OCI-LY1 (cell line): ENCODE results near the gene RBM20.

Experiments
- H2AFZ ChIP-seq: fragments of 200-600 bp; sonication (generic), shearing (Covaris generic); 2 replicates; pipeline ENCODE4 v1.6.0; 2014; ENCODE audit warnings: antibody characterized with exemption, mild to moderate bottlenecking, low read length
- H3F3A ChIP-seq: fragments of 200-600 bp; sonication (generic), shearing (Covaris generic); 2 replicates; pipeline ENCODE4 v1.6.0; 2014; ENCODE audit warnings: mild to moderate bottlenecking, antibody characterized with exemption, low read length, moderate library complexity; ENCODE audit not compliant: insufficient read depth
- H3K27ac ChIP-seq: fragments of 200-600 bp; sonication (generic); 2 replicates; pipeline ENCODE4 v1.5.1; 2014; ENCODE audit warnings: low read length, mixed run types, mild to moderate bottlenecking, low read depth; ENCODE audit not compliant: poor library complexity, severe bottlenecking
- H3K27me3 ChIP-seq: fragments of 200-600 bp; sonication (generic); 2 replicates; pipeline ENCODE4 v1.6.0; 2014; ENCODE audit warnings: antibody characterized with exemption, mild to moderate bottlenecking, low read length, moderate library complexity; ENCODE audit not compliant: insufficient read depth
- H3K36me3 ChIP-seq: fragments of 200-600 bp; sonication (generic); 2 replicates; pipeline ENCODE4 v1.6.1; 2014; ENCODE audit warnings: mild to moderate bottlenecking, antibody characterized with exemption, low read length, moderate library complexity, mixed read lengths; ENCODE audit not compliant: insufficient read depth
- H3K4me1 ChIP-seq: fragments of 200-600 bp; sonication (generic); 2 replicates; pipeline ENCODE4 v1.5.1; 2014; ENCODE audit warnings: mild to moderate bottlenecking, low read length, moderate library complexity; ENCODE audit not compliant: insufficient read depth, severe bottlenecking
- H3K4me2 ChIP-seq: fragments of 200-600 bp; sonication (generic), shearing (Covaris generic); 2 replicates; pipeline ENCODE4 v1.6.1; 2014; ENCODE audit warnings: low read length
- H3K4me3 ChIP-seq: fragments of 200-600 bp; sonication (generic); 2 replicates; pipeline ENCODE4 v1.5.1; 2014; ENCODE audit warnings: low read length, low read depth, mild to moderate bottlenecking, mixed read lengths; ENCODE audit not compliant: poor library complexity, severe bottlenecking
- H3K79me2 ChIP-seq: fragments of 200-600 bp; shearing (Covaris generic); 2 replicates; pipeline ENCODE4 v1.6.1; 2016; ENCODE audit warnings: mixed run types, low read length, mixed read lengths; ENCODE audit not compliant: insufficient read depth
- H3K9ac ChIP-seq: fragments of 200-600 bp; sonication (generic), shearing (Covaris generic); 2 replicates; pipeline ENCODE4 v1.6.1; 2014; ENCODE audit warnings: mild to moderate bottlenecking, low read length, mixed read lengths
- H3K9me2 ChIP-seq: fragments of 200-600 bp; sonication (generic), shearing (Covaris generic); 2 replicates; pipeline ENCODE4 v1.6.1; 2014; ENCODE audit warnings: low read depth, mild to moderate bottlenecking, low read length, mixed read lengths
- H3K9me3 ChIP-seq: fragments of 200-600 bp; shearing (Covaris generic); 2 replicates; pipeline ENCODE4 v1.6.1; 2014; ENCODE audit warnings: low read length, mixed read lengths
- H4K20me1 ChIP-seq: fragments of 200-600 bp; sonication (generic), shearing (Covaris generic); 2 replicates; pipeline ENCODE4 v1.6.0; 2016; ENCODE audit warnings: mild to moderate bottlenecking, low read length; ENCODE audit not compliant: insufficient read depth
- EZH2 ChIP-seq: fragments of 200-600 bp; sonication (generic), shearing (Covaris generic); IDR thresholded peaks from 2 replicates; pipeline ENCODE4 v1.8.0; 2017; ENCODE audit warnings: borderline replicate concordance, mixed run types, mild to moderate bottlenecking, antibody characterized with exemption, low read length, moderate library complexity, mixed read lengths
- TF ChIP-seq, protein P1 (sequence below): fragments of 200-600 bp; sonication (generic), shearing (Covaris generic); IDR thresholded peaks from 2 replicates; pipeline ENCODE4 v1.5.1; 2017; ENCODE audit warnings: mild to moderate bottlenecking, antibody characterized with exemption, low read length, moderate library complexity, mixed read lengths

Gene RBM20

DNA sequence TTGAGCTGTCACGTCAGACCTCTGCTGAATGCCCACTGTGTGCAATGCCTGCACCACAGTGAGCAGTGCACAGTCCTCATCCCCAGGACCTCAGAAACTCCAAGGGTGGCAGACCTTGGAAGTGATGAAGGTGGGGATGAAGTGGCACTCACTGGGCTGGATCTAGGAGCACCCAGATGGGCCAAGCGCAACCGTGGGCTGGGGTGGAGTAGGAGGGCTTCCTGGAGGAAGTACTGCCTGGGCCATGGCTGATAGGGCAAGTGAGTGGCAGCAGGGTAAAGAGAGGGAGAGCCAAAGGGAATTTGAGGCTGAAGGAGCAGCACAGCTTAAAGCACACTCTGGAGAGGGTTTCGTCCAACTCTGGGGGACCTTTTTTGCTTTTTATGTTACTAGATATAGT, 52.3 kb downstream of the RBM20 start:
- Histone ChIP-seq H3K4me1 (peaks cover 7% of the 10 kb centered on the region), H3K9me3 (peaks cover 9% of the 10 kb centered on the region; the same call in 1 of the 2 replicates), H3K79me2 (no peaks in the 10 kb centered on the region), H3K9me2 (no peaks in the 10 kb centered on the region), H3K36me3 (no peaks in the 10 kb centered on the region), H3K27me3 (no peaks in the 10 kb centered on the region), H3F3A (no peaks in the 10 kb centered on the region), H3K27ac (no peak overlapping the region), H4K20me1 (no peaks in the 10 kb centered on the region), H3K4me3 (no peak overlapping the region), H3K9ac (no peak overlapping the region), H2AFZ (no peak overlapping the region), H3K4me2 (no peak overlapping the region)
- TF ChIP-seq, protein P1, sequence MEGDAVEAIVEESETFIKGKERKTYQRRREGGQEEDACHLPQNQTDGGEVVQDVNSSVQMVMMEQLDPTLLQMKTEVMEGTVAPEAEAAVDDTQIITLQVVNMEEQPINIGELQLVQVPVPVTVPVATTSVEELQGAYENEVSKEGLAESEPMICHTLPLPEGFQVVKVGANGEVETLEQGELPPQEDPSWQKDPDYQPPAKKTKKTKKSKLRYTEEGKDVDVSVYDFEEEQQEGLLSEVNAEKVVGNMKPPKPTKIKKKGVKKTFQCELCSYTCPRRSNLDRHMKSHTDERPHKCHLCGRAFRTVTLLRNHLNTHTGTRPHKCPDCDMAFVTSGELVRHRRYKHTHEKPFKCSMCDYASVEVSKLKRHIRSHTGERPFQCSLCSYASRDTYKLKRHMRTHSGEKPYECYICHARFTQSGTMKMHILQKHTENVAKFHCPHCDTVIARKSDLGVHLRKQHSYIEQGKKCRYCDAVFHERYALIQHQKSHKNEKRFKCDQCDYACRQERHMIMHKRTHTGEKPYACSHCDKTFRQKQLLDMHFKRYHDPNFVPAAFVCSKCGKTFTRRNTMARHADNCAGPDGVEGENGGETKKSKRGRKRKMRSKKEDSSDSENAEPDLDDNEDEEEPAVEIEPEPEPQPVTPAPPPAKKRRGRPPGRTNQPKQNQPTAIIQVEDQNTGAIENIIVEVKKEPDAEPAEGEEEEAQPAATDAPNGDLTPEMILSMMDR = no peak
- no peak for TF ChIP-seq EZH2

DNA sequence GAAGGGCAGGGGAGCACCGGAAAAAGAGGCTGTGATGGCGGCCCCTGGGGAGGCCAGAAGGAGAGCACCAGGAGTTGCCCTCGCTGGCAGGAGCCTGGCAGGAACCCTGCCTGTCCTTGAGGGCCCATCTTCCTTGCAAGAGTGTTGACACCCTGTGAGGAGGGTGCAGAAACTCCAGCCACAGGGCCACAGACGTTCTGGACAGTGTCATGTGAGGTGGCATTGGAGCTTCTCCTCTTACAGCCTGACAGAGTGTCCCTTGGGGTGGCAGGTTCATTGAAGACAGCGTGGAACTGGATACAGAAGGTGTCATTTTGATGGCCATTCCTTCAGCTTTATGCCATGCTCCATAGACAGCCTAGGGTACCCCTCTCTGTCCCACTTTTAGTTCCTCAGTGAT, 54.2 kb downstream of the RBM20 start:
- H4K20me1 ChIP-seq = no peaks in the 10 kb centered on the region
- H3K9me2 ChIP-seq = no peaks in the 10 kb centered on the region
- no peaks in the 10 kb centered on the region for H3F3A ChIP-seq
- H3K9me3 ChIP-seq = no peaks in the 10 kb centered on the region
- no peak overlapping the region for H3K27ac ChIP-seq
- H3K36me3 ChIP-seq = no peaks in the 10 kb centered on the region
- H3K79me2 ChIP-seq = no peaks in the 10 kb centered on the region
- no peak overlapping the region for H3K9ac ChIP-seq
- TF ChIP-seq EZH2 = no peak
- TF ChIP-seq, protein P1 = no peak
- peaks cover 7% of the 10 kb centered on the region for H3K4me1 ChIP-seq
- H3K4me2 ChIP-seq = no peak overlapping the region
- no peak overlapping the region for H2AFZ ChIP-seq
- H3K4me3 ChIP-seq = no peak overlapping the region
- no peaks in the 10 kb centered on the region for H3K27me3 ChIP-seq

DNA sequence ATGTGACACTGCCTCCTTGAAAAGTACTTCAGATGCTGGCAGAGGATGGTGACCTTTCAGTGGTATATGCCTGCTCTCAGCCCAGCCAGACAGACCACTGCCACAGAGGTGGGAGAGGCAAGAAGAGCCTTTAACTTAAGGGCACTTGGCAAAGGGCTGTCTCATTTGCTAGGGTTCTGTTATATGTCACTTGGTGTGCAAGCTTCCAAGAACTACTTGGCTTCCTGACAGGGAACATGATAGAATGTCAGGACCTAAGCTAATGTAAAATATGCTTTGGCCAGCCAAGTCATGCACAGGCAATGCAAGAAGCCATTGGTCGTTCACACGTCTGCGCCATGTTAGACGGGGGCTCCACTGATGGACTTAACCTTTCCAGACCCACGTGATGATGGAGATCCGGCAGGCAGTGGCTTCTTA, 54.7 kb downstream of the RBM20 start:
- TF ChIP-seq, protein P1 = no peak
- TF ChIP-seq EZH2 = no peak
- H3K9me3 ChIP-seq = no peaks in the 10 kb centered on the region
- peaks cover 7% of the 10 kb centered on the region for H3K4me1 ChIP-seq
- H3K27me3 ChIP-seq = no peaks in the 10 kb centered on the region
- H3K4me3 ChIP-seq = no peak overlapping the region
- no peaks in the 10 kb centered on the region for H3F3A ChIP-seq
- no peaks in the 10 kb centered on the region for H3K79me2 ChIP-seq
- H3K4me2 ChIP-seq = no peak overlapping the region
- H3K9ac ChIP-seq = no peak overlapping the region
- H3K36me3 ChIP-seq = no peaks in the 10 kb centered on the region
- H3K9me2 ChIP-seq = no peaks in the 10 kb centered on the region
- no peaks in the 10 kb centered on the region for H4K20me1 ChIP-seq
- no peak overlapping the region for H2AFZ ChIP-seq
- H3K27ac ChIP-seq = no peak overlapping the region
